ENCODE data around the gene BAD. TPM values are rescaled to one million over a fixed set of nuclear protein-coding genes. Genes with fewer than 3 reads are reported as not detected.
A peak's percentile ranks its signal among the peaks of the same experiment; 100 is the strongest.

The BAD gene
- total and polyA plus RNA-seq, 2 experiments from 2014 or later = 52.0 to 122 TPM

DNA sequence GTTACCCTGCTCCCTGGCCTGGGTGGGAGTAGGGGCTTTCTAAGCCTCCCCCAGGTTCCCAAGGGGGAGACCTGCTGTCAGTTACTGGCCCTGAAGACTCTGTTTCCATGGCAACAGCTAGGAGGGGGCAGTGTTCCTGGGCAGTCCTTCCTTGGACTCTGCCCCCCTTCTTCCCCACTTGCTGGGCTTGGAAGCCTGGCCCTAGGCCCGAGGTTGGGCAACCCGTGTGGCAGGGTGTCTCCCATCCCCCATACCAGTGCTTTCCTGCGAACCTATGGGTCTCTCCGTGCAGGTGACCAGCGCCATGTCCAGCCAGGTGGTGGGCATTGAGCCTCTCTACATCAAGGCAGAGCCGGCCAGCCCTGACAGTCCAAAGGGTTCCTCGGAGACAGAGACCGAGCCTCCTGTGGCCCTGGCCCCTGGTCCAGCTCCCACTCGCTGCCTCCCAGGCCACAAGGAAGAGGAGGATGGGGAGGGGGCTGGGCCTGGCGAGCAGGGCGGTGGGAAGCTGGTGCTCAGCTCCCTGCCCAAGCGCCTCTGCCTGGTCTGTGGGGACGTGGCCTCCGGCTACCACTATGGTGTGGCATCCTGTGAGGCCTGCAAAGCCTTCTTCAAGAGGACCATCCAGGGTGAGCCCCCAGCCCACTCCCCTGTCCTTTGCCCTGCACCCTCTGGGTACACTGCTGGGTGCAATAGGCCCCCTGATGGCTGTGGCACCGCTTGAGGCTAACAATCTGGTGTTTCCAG, 22.6 kb upstream of the BAD start:
- Histone ChIP-seq H3K27me3 (no peaks in the 10 kb centered on the region), H3K4me2 (peak overlapping the region; percentile 90), H3K4me1 (ENCODE audit: insufficient read depth) (peaks cover 11% of the 10 kb centered on the region), H3K79me2 (peaks cover 52% of the 10 kb centered on the region), H2AFZ (no peak overlapping the region), H4K20me1 (ENCODE audit: insufficient read depth, poor library complexity, severe bottlenecking) (no peaks in the 10 kb centered on the region), H3K36me3 (replicated peaks; ENCODE audit: insufficient read depth, low read depth) (no peaks in the 10 kb centered on the region), H3K9me2 (replicated peaks; ENCODE audit: insufficient read depth) (no peaks in the 10 kb centered on the region), H3K9me3 (ENCODE audit: low read depth) (no peaks in the 10 kb centered on the region), H3K27ac (peak overlapping the region; percentile 95), H3K4me3 (peak overlapping the region; percentile 62)
- peak; percentile 86 for DNase-seq (ENCODE audit: low spot score)
- TF ChIP-seq, protein P1, sequence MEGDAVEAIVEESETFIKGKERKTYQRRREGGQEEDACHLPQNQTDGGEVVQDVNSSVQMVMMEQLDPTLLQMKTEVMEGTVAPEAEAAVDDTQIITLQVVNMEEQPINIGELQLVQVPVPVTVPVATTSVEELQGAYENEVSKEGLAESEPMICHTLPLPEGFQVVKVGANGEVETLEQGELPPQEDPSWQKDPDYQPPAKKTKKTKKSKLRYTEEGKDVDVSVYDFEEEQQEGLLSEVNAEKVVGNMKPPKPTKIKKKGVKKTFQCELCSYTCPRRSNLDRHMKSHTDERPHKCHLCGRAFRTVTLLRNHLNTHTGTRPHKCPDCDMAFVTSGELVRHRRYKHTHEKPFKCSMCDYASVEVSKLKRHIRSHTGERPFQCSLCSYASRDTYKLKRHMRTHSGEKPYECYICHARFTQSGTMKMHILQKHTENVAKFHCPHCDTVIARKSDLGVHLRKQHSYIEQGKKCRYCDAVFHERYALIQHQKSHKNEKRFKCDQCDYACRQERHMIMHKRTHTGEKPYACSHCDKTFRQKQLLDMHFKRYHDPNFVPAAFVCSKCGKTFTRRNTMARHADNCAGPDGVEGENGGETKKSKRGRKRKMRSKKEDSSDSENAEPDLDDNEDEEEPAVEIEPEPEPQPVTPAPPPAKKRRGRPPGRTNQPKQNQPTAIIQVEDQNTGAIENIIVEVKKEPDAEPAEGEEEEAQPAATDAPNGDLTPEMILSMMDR (IDR thresholded peaks at IDR 0.05; ENCODE audit: poor library complexity) = no peak
- TF ChIP-seq EZH2 (IDR thresholded peaks at IDR 0.05; ENCODE audit: borderline replicate concordance) = no peak
- no peak for TF ChIP-seq EZH2phosphoT487 (IDR thresholded peaks at IDR 0.05; ENCODE audit: low read depth, severe bottlenecking, unreplicated experiment)
- WGBS (ENCODE audit: low lambda C conversion rate, missing lambda C conversion rate) = 77% methylated on average over 15 of the region's 15 CpGs

DNA sequence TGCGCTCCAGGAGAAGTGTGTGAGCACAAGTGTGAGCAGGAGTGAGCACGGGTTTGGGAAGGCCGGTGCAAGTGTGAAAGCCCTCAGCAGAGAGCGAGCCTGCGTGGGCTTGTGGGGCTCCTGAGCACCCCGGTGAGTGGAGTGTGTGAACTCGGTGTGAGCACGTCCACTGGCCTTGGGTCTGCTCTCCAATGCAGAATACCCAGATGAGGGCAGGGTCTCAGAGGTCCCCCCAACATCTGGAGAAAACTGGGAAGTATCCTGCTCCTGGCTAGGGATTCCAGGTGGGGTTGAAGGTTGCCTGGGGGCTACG, 22.1 kb upstream of the BAD start:
- Histone ChIP-seq H3K9me2 (replicated peaks; ENCODE audit: insufficient read depth) (no peaks in the 10 kb centered on the region), H3K9me3 (ENCODE audit: low read depth) (no peaks in the 10 kb centered on the region), H4K20me1 (ENCODE audit: insufficient read depth, poor library complexity, severe bottlenecking) (no peaks in the 10 kb centered on the region), H3K27me3 (no peaks in the 10 kb centered on the region), H3K27ac (peak overlapping the region; percentile 95), H3K4me1 (ENCODE audit: insufficient read depth) (peaks cover 11% of the 10 kb centered on the region), H3K36me3 (replicated peaks; ENCODE audit: insufficient read depth, low read depth) (no peaks in the 10 kb centered on the region), H3K4me3 (peak overlapping the region; percentile 62), H3K79me2 (peaks cover 49% of the 10 kb centered on the region), H2AFZ (peak overlapping the region; percentile 22), H3K4me2 (peak overlapping the region; percentile 90)
- 34% methylated on average over 9 of the region's 9 CpGs for WGBS (ENCODE audit: low lambda C conversion rate, missing lambda C conversion rate)
- TF ChIP-seq EZH2phosphoT487 (IDR thresholded peaks at IDR 0.05; ENCODE audit: low read depth, severe bottlenecking, unreplicated experiment) (no peak), EZH2 (IDR thresholded peaks at IDR 0.05; ENCODE audit: borderline replicate concordance) (no peak)
- TF ChIP-seq, protein P1 (IDR thresholded peaks at IDR 0.05; ENCODE audit: poor library complexity) = no peak
- no peak for DNase-seq (ENCODE audit: low spot score)

DNA sequence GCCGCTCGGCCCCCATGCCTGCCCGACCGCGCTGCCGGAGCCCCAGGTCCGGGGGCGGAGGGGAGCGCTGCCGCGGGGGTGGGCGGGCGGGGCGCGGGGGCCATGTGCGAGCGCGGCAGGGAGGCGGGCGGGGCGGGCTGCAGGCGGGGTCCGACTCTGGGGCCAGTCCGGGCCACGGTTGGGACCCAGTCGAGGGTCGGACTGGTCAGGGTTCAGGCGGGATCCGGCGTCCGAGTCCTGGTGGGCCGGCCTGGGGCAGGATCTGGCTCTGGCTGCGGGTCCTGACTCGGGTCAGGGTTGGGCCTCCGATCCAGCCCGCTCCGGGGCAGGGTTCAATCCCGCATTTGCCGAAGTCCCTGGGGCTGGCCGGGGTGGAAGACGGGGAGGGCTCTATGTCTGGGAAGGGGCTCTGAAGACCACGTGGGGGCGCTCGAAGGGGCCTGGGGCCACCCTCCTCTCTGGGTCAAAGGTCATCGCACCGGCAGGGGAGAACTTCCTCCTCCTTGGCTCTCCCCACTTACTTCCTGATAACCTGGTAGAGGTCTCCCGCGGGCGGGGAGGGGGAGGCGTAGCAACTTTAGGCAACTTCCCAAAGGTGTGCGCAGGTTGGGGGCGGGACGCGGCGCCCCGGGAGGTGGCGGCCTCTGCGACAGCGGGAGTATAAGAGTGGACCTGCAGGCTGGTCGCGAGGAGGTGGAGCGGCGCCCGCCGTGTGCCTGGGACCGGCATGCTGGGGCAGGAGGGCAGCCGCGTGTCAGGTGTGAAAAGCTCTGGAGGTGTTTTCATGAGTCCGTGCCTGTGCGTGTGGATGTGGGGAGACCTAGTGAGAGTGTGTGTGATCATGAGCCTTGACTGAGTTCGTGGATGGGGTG, 21.5 kb upstream of the BAD start:
- TF ChIP-seq, protein P1 (IDR thresholded peaks at IDR 0.05; ENCODE audit: poor library complexity) = peak; percentile 54
- no peak for TF ChIP-seq EZH2phosphoT487 (IDR thresholded peaks at IDR 0.05; ENCODE audit: low read depth, severe bottlenecking, unreplicated experiment)
- 1% methylated on average over 38 of the region's 71 CpGs for WGBS (ENCODE audit: low lambda C conversion rate, missing lambda C conversion rate)
- DNase-seq (ENCODE audit: low spot score) = peak; percentile 79
- no peaks in the 10 kb centered on the region for H3K9me3 ChIP-seq (ENCODE audit: low read depth)
- H2AFZ ChIP-seq = peak overlapping the region; percentile 22
- no peaks in the 10 kb centered on the region for H3K27me3 ChIP-seq
- peak overlapping the region; percentile 62 for H3K4me3 ChIP-seq
- H3K27ac ChIP-seq = peak overlapping the region; percentile 95
- H3K9me2 ChIP-seq (replicated peaks; ENCODE audit: insufficient read depth) = no peaks in the 10 kb centered on the region
- H3K4me1 ChIP-seq (ENCODE audit: insufficient read depth) = peaks cover 11% of the 10 kb centered on the region
- H4K20me1 ChIP-seq (ENCODE audit: insufficient read depth, poor library complexity, severe bottlenecking) = no peaks in the 10 kb centered on the region
- peaks cover 43% of the 10 kb centered on the region for H3K79me2 ChIP-seq
- H3K4me2 ChIP-seq = peak overlapping the region; percentile 90
- no peaks in the 10 kb centered on the region for H3K36me3 ChIP-seq (replicated peaks; ENCODE audit: insufficient read depth, low read depth)

Data from hepatocyte (in vitro differentiated cells).